NCI-H2171 treated with DMSO at 0.1 percent for 48 hours (cell line): ENCODE data around the gene CRELD1.
"Not testable (repeated sequence)": the region's sequence is repeated elsewhere in the genome, so short reads cannot be mapped to it uniquely, and the experiment has no call there.

Source experiments
- DNase-seq: peaks from one replicate; lab custom pipeline; 2025; lab: John Stamatoyannopoulos, UW

The CRELD1 gene

GRCh38 chr3:9933561-9934234 lies at the start of gene CRELD1:
Gene CRELD1 (plus strand): TSS chr3:9933834. CDS start chr3:9934439, 605 bp downstream.
- DNase-seq, result peak; percentile 87

- no peak for DNase-seq
These were observed 49.0 kb upstream of the CRELD1 start for GRCh38 chr3:9884555-9885165.

GRCh38 chr3:9886328-9886727 lies 47.3 kb upstream of the CRELD1 start:
- no peak for DNase-seq

- no peak for DNase-seq
These were observed 46.2 kb upstream of the CRELD1 start for GRCh38 chr3:9887480-9887879.

- no peak for DNase-seq
These were observed 45.1 kb upstream of the CRELD1 start for GRCh38 chr3:9888540-9888939.

- DNase-seq, result no peak
These were observed 44.2 kb upstream of the CRELD1 start for GRCh38 chr3:9889405-9889804.

- peak; percentile 70 for DNase-seq
These were observed 43.2 kb upstream of the CRELD1 start, which contains the start of gene JAGN1 for GRCh38 chr3:9890249-9891071. Gene JAGN1 (plus strand): TSS chr3:9890610. CDS start chr3:9890723, 113 bp downstream.

- DNase-seq, result no peak
These were observed 42.5 kb upstream of the CRELD1 start for GRCh38 chr3:9891072-9891622.

GRCh38 chr3:9893739-9894138 lies 39.9 kb upstream of the CRELD1 start:
- no peak for DNase-seq

GRCh38 chr3:9895715-9896114 lies 37.9 kb upstream of the CRELD1 start:
- not testable (repeated sequence) for DNase-seq

GRCh38 chr3:9896755-9897407 lies 36.8 kb upstream of the CRELD1 start:
- DNase-seq, result not testable (repeated sequence)

- DNase-seq, result no peak
These were observed 35.9 kb upstream of the CRELD1 start for GRCh38 chr3:9897408-9898372.

- DNase-seq, result no peak
These were observed 35.0 kb upstream of the CRELD1 start for GRCh38 chr3:9898467-9899241.

GRCh38 chr3:9899289-9899791 lies 34.3 kb upstream of the CRELD1 start:
- DNase-seq, result no peak

GRCh38 chr3:9900965-9901415 lies 32.6 kb upstream of the CRELD1 start:
- DNase-seq, result not testable (repeated sequence)

- DNase-seq, result no peak
These were observed 31.7 kb upstream of the CRELD1 start for GRCh38 chr3:9901967-9902366.

- DNase-seq, result no peak
These were observed 31.0 kb upstream of the CRELD1 start, which contains the start of gene IL17RE for GRCh38 chr3:9902372-9903237. Gene IL17RE (plus strand): TSS chr3:9902848. CDS start chr3:9902933, 85 bp downstream.

GRCh38 chr3:9903238-9903624 lies 30.4 kb upstream of the CRELD1 start:
- DNase-seq, result no peak

- DNase-seq, result peak; percentile 28
These were observed 29.7 kb upstream of the CRELD1 start for GRCh38 chr3:9903904-9904303.
